Panc1 (cell line): ENCODE data around the gene ORMDL2. TPM values are rescaled to one million over a fixed set of nuclear protein-coding genes. Genes with fewer than 3 reads are reported as not detected.

Experiments
- ATAC-seq: fragments of 200-7000 bp; cut with Tn5 transposase; 2 replicates; pipeline ENCODE4 v1.9.1; 2020; ENCODE audit warnings: mild to moderate bottlenecking, moderate library complexity
- BruUV-seq: library from RNA; stranded (reverse); fragments of 400-500 nt; replicated peaks from 2 replicates; lab custom pipeline; 2021; lab: Mats Ljungman, UMichigan
- CTCF ChIA-PET: fragments of 300-600 bp; sonication (Branson Sonifier 250); formaldehyde crosslinking; loops from one replicate; lab custom pipeline; 2022; ENCODE audit warnings: antibody characterized with exemption; lab: Charles Lee
- POLR2A ChIA-PET: fragments of 300-600 bp; sonication (Branson Sonifier 250); formaldehyde crosslinking; loops from one replicate; lab custom pipeline; 2022; ENCODE audit warnings: antibody characterized with exemption; lab: Charles Lee
- DNase-seq: peaks from one replicate; pipeline ENCODE4 v3.0.0-alpha.2; 2010; ENCODE audit warnings: low read depth, low spot score
- H3K27ac ChIP-seq: 2 replicates; pipeline ENCODE4 v1.5.1; 2011; ENCODE audit warnings: mild to moderate bottlenecking, low read length, inconsistent platforms
- H3K27me3 ChIP-seq: fragments of 200-500 bp; sonication (Bioruptor generic); 2 replicates; pipeline ENCODE4 v1.6.0; 2014; ENCODE audit warnings: low read length, inconsistent platforms; ENCODE audit not compliant: control insufficient read depth, insufficient read depth
- H3K36me3 ChIP-seq: fragments of 200-500 bp; sonication (Bioruptor generic); 2 replicates; pipeline ENCODE4 v1.5.1; 2014; ENCODE audit warnings: inconsistent platforms, mild to moderate bottlenecking, low read length, moderate library complexity; ENCODE audit not compliant: control insufficient read depth, insufficient read depth
- H3K4me1 ChIP-seq: 2 replicates; pipeline ENCODE4 v1.5.1; 2011; ENCODE audit warnings: inconsistent platforms, mild to moderate bottlenecking, low read length, moderate library complexity; ENCODE audit not compliant: control insufficient read depth, insufficient read depth
- H3K4me3 ChIP-seq, 2 experiments: 2 replicates each; pipeline ENCODE4 v1.5.1; 2011 to 2012; ENCODE audit warnings: low read depth in 2 of 2, low read length in 2 of 2, mild to moderate bottlenecking in 2 of 2, inconsistent platforms in 1 of 2, moderate library complexity in 1 of 2
- H3K9me3 ChIP-seq: fragments of 200-500 bp; sonication (Bioruptor generic); 2 replicates; pipeline ENCODE4 v1.5.1; 2014; ENCODE audit warnings: low read depth, mild to moderate bottlenecking, inconsistent platforms, low read length, moderate library complexity; ENCODE audit not compliant: control insufficient read depth, insufficient read depth
- POLR2AphosphoS5 ChIP-seq: IDR thresholded peaks from 2 replicates; pipeline ENCODE4 v1.6.1; 2012; ENCODE audit warnings: mild to moderate bottlenecking, low read depth, low read length, moderate library complexity
- SIN3A ChIP-seq: IDR thresholded peaks from 2 replicates; pipeline ENCODE4 v1.6.1; 2012; ENCODE audit warnings: low read depth, mild to moderate bottlenecking, low read length, moderate library complexity, borderline replicate concordance; ENCODE audit not compliant: insufficient read depth
- TCF7L2 ChIP-seq: IDR thresholded peaks from 2 replicates; pipeline ENCODE4 v1.6.1; 2011; ENCODE audit warnings: mild to moderate bottlenecking, low read depth, low read length, inconsistent platforms
- in situ Hi-C: cut with HindIII; loops from 2 replicates; pipeline ENCODE4 v1.10.0; 2016; ENCODE audit warnings: low sequenced_read_pairs, low pct_unique_long_range_greater_than_20kb
- intact Hi-C: fragments of 100-400 bp; cut with micrococcal nuclease; formaldehyde crosslinking; loops from one replicate; pipeline ENCODE4 v1.10.0; 2022; ENCODE audit not compliant: unreplicated experiment
- total RNA-seq: library from RNA; stranded (reverse); gene quantifications from one replicate; pipeline ENCODE4 v1.2.1, GENCODE V29; 2021; ENCODE audit not compliant: unreplicated experiment
- TF ChIP-seq, protein P1 (sequence below): fragments of 450-650 bp; IDR thresholded peaks from 2 replicates; pipeline ENCODE4 v1.5.1; 2017; ENCODE audit warnings: mild to moderate bottlenecking
- TF ChIP-seq, protein P2 (sequence below), 2 experiments: IDR thresholded peaks; 2 replicates each; pipeline ENCODE4 v1.6.1; 2011 to 2012; ENCODE audit warnings: low read depth in 2 of 2, control low read depth in 1 of 2, low read length in 1 of 2, mild to moderate bottlenecking in 1 of 2, moderate library complexity in 1 of 2; ENCODE audit not compliant: insufficient read depth in 1 of 2

Gene ORMDL2
- total RNA-seq, 1 experiment from 2014 or later, result 59.6 TPM

DNA sequence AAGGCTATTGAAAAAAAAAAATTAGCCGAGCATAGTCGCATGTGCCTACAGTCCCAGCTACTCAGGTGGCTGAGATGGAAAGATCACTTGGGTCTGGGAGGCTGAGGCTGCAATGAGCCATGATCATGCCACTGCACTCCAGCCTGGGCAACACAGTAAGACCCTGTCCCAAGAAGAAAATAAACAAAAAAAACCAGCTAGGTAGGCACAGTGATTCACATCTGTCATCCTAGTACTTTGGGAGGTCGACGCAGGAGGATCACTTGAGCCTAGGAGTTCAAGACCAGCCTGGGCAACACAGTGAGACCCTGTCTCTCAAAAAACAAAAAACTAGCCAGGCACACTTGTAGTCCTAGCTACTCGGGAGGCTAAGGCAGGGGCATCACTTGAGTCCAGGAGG lies 8.6 kb upstream of the ORMDL2 start:
- Histone ChIP-seq H3K27ac (no peak overlapping the region), H3K4me3 (no peak overlapping the region), H3K9me3 (no peaks in the 10 kb centered on the region), H3K27me3 (no peaks in the 10 kb centered on the region), H3K4me1 (no peaks in the 10 kb centered on the region), H3K36me3 (peaks cover 3% of the 10 kb centered on the region; the same call in 1 of the 2 replicates)
- TF ChIP-seq, protein P1, sequence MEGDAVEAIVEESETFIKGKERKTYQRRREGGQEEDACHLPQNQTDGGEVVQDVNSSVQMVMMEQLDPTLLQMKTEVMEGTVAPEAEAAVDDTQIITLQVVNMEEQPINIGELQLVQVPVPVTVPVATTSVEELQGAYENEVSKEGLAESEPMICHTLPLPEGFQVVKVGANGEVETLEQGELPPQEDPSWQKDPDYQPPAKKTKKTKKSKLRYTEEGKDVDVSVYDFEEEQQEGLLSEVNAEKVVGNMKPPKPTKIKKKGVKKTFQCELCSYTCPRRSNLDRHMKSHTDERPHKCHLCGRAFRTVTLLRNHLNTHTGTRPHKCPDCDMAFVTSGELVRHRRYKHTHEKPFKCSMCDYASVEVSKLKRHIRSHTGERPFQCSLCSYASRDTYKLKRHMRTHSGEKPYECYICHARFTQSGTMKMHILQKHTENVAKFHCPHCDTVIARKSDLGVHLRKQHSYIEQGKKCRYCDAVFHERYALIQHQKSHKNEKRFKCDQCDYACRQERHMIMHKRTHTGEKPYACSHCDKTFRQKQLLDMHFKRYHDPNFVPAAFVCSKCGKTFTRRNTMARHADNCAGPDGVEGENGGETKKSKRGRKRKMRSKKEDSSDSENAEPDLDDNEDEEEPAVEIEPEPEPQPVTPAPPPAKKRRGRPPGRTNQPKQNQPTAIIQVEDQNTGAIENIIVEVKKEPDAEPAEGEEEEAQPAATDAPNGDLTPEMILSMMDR, result no peak
- TF ChIP-seq SIN3A, result no peak
- TF ChIP-seq TCF7L2, result no peak
- TF ChIP-seq POLR2AphosphoS5, result no peak
- no TSS peak for BruUV-seq
- POLR2A ChIA-PET, result no interaction called here
- CTCF ChIA-PET, result interaction anchor here (1.0 kb wide), 1 partner anchor 124 kb away, joined by 4 read pairs; no protein-coding TSS in a partner anchor
- in situ Hi-C loops, result no loop called here
- no peak for ATAC-seq
- intact Hi-C loops, result no loop called here
- no peak for DNase-seq

DNA sequence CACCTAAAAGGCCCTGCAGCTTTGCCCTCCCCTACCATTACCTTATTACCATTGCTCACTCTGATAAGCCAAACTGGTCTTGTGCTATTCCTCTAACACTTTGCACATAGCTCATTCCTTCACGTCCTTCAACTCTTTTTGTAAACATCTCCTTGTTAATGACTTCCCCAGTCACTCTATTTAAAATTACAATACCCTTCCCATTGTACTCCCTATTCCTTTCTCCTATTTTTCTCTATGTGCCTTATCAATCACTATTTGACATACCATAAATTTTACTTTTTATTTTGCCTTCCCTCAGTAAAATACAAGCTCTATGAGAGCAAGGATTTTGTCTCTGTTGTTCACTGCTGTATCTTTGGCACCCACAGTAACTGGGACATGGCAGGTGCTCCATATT lies 5.8 kb upstream of the ORMDL2 start:
- no TSS peak for BruUV-seq

More for the DNA sequence above, 5.8 kb upstream of the ORMDL2 start:
- Histone ChIP-seq H3K4me3 (no peak overlapping the region), H3K36me3 (peaks cover 15% of the 10 kb centered on the region), H3K9me3 (no peaks in the 10 kb centered on the region), H3K27me3 (no peaks in the 10 kb centered on the region), H3K4me1 (peaks cover 7% of the 10 kb centered on the region), H3K27ac (no peak overlapping the region)
- ChIA-PET CTCF (no interaction called here), POLR2A (interaction anchor here (0.6 kb wide), 1 partner anchor 421 kb away, joined by 6 read pairs; no protein-coding TSS in a partner anchor)
- TF ChIP-seq SIN3A (no peak), TCF7L2 (no peak), POLR2AphosphoS5 (no peak)
- TF ChIP-seq, protein P2, sequence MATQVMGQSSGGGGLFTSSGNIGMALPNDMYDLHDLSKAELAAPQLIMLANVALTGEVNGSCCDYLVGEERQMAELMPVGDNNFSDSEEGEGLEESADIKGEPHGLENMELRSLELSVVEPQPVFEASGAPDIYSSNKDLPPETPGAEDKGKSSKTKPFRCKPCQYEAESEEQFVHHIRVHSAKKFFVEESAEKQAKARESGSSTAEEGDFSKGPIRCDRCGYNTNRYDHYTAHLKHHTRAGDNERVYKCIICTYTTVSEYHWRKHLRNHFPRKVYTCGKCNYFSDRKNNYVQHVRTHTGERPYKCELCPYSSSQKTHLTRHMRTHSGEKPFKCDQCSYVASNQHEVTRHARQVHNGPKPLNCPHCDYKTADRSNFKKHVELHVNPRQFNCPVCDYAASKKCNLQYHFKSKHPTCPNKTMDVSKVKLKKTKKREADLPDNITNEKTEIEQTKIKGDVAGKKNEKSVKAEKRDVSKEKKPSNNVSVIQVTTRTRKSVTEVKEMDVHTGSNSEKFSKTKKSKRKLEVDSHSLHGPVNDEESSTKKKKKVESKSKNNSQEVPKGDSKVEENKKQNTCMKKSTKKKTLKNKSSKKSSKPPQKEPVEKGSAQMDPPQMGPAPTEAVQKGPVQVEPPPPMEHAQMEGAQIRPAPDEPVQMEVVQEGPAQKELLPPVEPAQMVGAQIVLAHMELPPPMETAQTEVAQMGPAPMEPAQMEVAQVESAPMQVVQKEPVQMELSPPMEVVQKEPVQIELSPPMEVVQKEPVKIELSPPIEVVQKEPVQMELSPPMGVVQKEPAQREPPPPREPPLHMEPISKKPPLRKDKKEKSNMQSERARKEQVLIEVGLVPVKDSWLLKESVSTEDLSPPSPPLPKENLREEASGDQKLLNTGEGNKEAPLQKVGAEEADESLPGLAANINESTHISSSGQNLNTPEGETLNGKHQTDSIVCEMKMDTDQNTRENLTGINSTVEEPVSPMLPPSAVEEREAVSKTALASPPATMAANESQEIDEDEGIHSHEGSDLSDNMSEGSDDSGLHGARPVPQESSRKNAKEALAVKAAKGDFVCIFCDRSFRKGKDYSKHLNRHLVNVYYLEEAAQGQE (IDR thresholded peaks at IDR 0.05; ENCODE audit: insufficient read depth in 1 of 2, low read depth in 2 of 2, low read length in 1 of 2), result no peak
- TF ChIP-seq, protein P1, result no peak
- in situ Hi-C loops, result no loop called here
- intact Hi-C loops, result no loop called here
- no peak for ATAC-seq
- no peak for DNase-seq
